Measurements from ENCODE around the gene AMPH. TPM values are rescaled to one million over a fixed set of nuclear protein-coding genes. Genes with fewer than 3 reads are reported as not detected.

AMPH gene
- total and polyA plus RNA-seq, 3 donors from 2014 or later, result 5.8 to 9.0 (median 7.6) TPM

DNA sequence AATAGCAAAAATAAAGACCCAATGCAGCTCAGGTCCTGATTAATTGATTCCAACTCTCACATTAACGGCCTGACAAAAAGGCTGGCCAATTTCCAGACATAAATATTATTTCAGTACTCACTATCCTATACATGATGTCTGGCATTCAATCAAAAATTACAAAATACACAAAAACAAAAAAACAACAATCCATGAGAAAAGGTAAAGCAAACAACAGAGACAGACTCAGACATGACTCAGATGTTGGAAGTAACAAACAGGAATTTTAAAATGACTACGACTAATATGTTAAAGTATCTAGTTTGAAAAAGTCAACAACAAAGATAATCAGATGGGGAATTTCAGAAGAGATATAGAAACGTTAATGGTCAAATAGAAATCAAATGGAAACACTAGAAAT lies 152.8 kb downstream of the AMPH start:
- Histone ChIP-seq H3K9me3 (no peaks in the 10 kb centered on the region), H3K27me3 (no peaks in the 10 kb centered on the region), H3K36me3 (ENCODE audit: low read depth, missing control alignments) (no peaks in the 10 kb centered on the region), H3K27ac (no peak overlapping the region), H3K4me1 (no peaks in the 10 kb centered on the region), H3K4me3 (no peak overlapping the region)
- DNase-seq, result no peak
- WGBS, 2 donors, result 65 to 72% methylated on average over 3 of the region's 3 CpGs
- intact Hi-C loops (cut with DNase I; ENCODE audit: low total_unique reads), result no loop called here
- TF ChIP-seq CTCF (IDR thresholded peaks at IDR 0.05), result no peak
- TF ChIP-seq POLR2A (IDR thresholded peaks at IDR 0.05), result no peak

DNA sequence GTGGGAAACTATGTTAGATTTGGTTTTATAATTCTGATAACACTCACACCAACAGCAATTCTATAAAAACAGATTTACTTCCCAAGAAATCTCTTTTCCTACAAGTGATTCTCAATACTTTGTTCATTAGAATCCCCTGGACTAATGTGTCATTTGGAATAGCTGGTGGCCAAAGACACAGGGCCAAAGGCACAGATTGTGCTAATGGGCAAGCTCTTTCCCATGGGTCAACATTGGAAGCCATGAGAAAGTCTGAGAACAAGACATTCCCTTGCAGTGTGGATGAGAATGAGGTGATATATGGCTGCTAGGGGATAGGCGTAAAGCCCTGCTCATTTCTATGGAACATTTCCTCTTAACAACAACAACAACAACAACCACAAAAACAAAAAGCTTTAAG lies 153.8 kb downstream of the AMPH start:
- TF ChIP-seq CTCF (IDR thresholded peaks at IDR 0.05), result no peak
- no peaks in the 10 kb centered on the region for H3K9me3 ChIP-seq
- H3K4me1 ChIP-seq, result no peaks in the 10 kb centered on the region
- intact Hi-C loops (cut with DNase I; ENCODE audit: low total_unique reads), result no loop called here
- 92% methylated on average over 1 of the region's 1 CpG for WGBS, 2 donors
- H3K36me3 ChIP-seq (ENCODE audit: low read depth, missing control alignments), result no peaks in the 10 kb centered on the region
- no peaks in the 10 kb centered on the region for H3K27me3 ChIP-seq
- H3K4me3 ChIP-seq, result no peak overlapping the region
- no peak for DNase-seq
- H3K27ac ChIP-seq, result no peak overlapping the region

- Histone ChIP-seq H3K27ac (no peak overlapping the region), H3K27me3 (no peaks in the 10 kb centered on the region), H3K4me3 (no peak overlapping the region), H3K4me1 (no peaks in the 10 kb centered on the region), H3K36me3 (ENCODE audit: low read depth, missing control alignments) (no peaks in the 10 kb centered on the region), H3K9me3 (no peaks in the 10 kb centered on the region)
- WGBS, 2 donors, result 91 to 94% methylated on average over 6 of the region's 6 CpGs
- intact Hi-C loops (cut with DNase I; ENCODE audit: low total_unique reads), result no loop called here
- TF ChIP-seq CTCF (IDR thresholded peaks at IDR 0.05), result no peak
- DNase-seq, result no peak
These were observed 154.4 kb downstream of the AMPH start for GRCh38 chr7:38476764-38477163.

GRCh38 chr7:38465956-38466355 lies 165.2 kb downstream of the AMPH start:
- DNase-seq, result no peak
- intact Hi-C loops (cut with DNase I; ENCODE audit: low total_unique reads), result no loop called here

More at GRCh38 chr7:38465956-38466355, 165.2 kb downstream of the AMPH start:
- no peak for TF ChIP-seq POLR2A (IDR thresholded peaks at IDR 0.05)
- TF ChIP-seq CTCF (IDR thresholded peaks at IDR 0.05), result no peak
- Histone ChIP-seq H3K27me3 (no peaks in the 10 kb centered on the region), H3K9me3 (no peaks in the 10 kb centered on the region), H3K36me3 (ENCODE audit: low read depth, missing control alignments) (no peaks in the 10 kb centered on the region), H3K4me3 (no peak overlapping the region), H3K27ac (no peak overlapping the region), H3K4me1 (peaks cover 5% of the 10 kb centered on the region)
- 81 to 89% methylated on average over 6 of the region's 6 CpGs for WGBS, 2 donors

Data from testis (tissue), 3 donors.